HG03066 (cell line): Measurements from ENCODE around the gene SMYD3.

Experiments
- ATAC-seq: cut with Tn5 transposase; IDR thresholded peaks from one replicate; pipeline ENCODE4 v1.9.1; 2021; ENCODE audit warnings: low read depth; ENCODE audit not compliant: unreplicated experiment

SMYD3 gene

DNA sequence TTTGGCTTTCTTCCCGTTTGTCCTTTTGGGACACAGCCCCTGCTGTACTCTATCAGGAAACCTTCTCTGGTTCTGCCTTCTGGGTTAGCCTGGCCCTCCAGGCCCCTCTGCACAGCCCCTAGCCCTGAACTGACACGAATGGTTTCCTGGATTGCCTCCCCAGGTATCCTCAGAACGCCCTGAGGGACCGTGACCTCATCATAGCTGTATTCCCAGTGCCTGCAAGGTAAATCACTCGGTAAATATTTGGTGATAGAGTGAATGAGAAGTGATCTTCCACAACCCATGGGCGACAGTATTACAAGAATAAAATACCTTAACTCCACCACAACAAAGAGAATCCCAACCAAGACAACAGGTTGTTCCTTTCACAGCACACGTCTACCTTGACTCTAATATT, 637.2 kb downstream of the SMYD3 start:
- ATAC-seq: no peak

DNA sequence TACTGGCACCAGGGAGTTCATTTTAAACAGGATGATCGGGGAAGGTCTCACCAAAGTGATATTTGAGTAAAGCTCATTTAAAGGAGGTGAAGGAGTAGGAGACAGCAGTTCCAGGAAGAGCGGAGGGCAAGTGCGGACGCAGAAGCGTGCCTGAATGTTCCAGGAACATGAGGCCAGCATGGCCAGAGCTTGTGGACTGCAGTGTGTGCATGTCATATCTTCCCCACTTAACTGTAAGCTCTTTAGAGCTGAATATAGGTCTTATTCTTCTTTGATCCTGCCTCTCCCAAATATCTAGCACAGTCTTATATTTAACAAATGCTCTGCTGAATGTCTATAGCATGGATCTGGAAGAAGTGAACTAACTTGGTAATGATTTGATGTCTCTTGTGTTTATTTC, 639.3 kb downstream of the SMYD3 start:
- no peak for ATAC-seq

DNA sequence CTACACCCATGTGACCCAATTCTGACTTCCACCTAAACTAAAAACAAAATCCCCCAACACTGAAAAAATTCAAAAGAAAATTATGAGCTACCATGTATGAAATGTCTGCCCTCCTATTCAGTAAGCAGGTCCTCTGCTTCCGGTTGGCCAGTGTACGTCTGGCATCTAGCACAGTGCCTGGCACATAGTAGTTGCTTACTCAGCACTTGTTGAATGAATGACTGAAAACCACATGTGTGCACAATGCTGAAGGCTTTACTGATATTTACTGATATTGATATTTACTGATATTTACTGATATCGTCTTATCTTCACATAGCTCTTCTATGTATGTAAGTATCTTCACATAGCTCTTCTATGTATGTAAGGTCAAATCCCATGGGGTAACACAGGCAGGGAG, 642.2 kb downstream of the SMYD3 start:
- no peak for ATAC-seq

DNA sequence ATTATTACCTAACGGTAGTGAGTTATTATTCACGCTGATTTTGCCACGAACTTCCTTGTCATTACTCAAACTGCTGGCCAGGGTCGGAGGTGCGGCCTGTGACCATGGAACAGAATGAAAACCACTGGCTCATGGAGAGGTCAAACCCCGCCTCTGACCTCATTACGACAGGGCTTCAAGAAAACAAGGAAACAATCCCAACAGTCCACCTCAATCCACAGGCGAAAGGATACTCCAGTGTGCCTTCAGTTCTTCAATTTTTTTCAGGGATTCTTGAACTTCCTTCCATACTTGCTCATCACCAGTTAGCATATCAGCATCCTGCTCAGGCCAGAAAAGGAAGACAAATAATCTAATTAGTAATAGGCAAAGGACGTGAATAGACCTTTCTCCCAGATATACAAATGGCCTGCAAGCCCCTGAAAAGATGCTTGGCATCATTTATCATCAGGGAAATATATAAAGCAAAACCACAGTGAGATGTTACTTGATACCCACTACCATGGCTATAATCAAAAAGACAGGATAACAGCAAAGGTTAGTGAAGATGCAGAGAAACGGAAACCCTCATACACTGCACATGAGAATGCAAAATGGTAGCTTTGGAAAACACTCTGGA, 643.4 kb downstream of the SMYD3 start:
- ATAC-seq: no peak

DNA sequence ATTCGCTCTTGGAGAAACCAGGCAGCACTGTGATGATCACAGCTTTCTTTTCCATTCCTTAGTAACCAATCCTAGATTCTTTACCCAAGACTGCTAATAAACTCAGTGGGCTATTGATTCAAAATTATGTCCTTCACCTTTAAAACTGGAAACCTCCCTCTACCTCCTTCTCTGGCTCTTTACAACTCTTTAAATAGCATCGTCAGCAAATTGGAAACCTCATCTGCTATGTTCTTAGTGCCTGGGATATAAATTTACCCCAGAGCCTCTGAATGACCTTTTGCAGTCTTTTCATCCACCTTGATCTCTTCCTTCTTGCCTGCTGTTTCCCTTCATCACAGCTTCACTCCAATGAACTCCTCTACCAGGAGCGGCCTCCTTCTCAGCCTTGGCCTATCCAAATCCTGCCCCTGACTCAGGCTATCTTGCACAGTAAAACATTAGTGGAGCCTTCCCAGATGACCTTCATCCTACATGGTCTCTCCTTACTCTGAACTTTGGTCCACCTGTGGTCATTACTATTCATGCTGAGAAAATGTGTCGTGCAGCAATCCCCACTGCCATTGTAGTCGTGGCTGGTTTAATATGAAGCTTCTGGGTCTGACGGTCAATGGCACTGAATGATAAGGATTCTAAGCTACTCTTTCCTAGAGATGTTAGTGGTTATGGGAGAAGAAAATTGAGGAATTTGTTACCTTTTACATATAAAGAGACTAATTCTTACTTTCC, 644.1 kb downstream of the SMYD3 start:
- ATAC-seq: no peak

DNA sequence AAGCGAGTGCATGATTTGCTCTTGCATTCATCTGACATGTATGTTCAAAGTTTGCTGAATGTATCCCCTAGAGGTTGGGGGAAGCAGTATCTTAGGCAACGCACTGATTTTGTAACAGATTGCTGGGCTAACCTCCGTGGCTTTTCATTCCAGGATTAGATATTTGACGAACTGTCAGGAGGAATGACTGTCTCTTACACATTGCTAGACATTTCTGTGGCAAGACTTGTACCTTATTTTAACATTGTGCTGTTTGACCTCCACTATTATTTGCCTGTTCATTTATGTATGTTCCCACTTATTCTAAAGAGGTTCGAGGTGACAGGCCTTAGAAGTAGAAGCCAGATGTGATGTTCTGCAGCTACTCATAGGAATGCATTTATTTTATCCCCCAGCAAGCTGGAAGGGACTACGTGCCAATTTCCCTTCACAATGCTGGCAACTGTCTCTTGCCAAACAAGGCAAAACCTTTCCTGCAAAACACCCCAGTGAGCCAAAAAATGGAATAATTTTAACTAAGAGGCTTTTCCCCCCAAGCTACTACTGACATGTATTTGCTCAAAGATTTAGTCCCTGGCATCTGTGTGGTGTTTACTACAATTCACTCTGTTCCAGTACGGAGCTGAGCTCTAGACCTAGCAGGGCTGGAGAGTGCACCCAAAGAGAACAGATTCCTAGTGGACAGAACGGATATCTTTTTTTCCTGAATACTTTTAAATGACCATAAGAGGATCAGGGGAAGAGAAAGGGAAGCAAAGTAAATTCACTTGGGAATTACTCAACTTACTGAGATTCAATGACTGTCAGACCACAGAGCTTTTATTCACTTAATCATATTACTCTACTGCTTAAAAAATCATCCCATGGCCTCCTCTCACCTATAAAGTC, 646.2 kb downstream of the SMYD3 start:
- no peak for ATAC-seq

DNA sequence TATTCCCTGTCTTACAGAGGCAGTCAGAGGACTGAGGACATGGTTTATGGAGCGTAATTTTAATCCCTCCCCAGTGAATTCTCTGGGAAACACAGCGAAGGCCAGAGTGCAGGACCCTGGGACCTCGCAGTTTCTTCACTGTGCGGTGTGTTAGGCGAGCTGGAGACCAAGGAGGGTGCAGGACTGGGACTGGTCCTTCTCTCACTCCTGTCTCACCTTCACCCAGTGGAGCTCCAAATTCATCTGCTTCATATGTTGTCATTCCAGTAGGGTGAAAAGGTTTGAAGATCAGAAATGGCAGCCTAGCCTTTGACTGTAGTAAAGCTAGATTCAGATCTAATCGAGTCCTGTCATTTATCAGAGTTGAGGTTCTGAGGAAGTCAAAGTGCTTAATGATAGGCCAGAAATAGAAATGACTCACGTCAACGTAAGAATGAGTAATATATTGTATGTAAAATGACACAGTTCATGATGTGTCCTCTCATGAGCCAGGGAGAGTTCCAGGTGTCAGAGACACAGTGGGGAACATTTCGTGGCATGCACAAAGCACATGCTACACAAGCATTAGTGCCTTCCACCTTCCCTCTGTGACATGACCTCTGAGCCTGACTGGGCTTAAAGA, 647.5 kb downstream of the SMYD3 start:
- ATAC-seq: no peak

DNA sequence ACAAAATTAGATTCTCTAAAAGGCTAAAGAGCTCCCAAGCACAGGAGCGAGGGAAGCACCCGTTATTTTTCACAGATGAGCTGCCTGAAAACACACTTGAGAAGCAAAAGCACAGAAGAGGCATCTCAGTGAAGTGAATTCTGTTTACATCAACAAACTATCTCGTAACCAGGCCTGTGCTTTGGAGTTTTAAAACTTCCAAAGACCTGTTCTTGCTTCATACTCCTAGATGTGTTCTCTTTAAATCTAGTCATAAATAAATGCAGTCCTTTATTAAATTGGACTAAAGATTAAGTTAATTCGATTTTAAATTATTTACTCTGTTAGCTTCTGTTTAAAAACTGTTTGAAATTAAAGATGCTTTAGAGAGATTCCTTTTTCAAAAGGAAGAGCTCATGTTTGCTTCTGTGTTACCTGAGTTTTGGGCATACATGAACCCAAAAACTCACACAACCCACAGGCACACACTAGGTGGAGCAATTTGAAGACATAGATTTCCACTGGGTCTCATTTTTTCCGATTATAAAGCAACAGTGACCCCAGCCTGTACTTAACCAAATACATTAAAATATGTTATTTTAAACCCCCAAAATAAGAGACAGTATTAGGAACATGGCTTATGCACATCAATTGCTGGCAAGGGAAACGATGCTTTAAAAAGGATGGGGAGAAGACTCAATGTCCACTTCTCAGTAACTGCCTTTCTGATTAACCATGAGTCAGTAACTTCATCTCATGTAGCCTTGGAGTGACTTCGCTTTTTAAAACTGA, 648.2 kb downstream of the SMYD3 start:
- ATAC-seq: no peak

DNA sequence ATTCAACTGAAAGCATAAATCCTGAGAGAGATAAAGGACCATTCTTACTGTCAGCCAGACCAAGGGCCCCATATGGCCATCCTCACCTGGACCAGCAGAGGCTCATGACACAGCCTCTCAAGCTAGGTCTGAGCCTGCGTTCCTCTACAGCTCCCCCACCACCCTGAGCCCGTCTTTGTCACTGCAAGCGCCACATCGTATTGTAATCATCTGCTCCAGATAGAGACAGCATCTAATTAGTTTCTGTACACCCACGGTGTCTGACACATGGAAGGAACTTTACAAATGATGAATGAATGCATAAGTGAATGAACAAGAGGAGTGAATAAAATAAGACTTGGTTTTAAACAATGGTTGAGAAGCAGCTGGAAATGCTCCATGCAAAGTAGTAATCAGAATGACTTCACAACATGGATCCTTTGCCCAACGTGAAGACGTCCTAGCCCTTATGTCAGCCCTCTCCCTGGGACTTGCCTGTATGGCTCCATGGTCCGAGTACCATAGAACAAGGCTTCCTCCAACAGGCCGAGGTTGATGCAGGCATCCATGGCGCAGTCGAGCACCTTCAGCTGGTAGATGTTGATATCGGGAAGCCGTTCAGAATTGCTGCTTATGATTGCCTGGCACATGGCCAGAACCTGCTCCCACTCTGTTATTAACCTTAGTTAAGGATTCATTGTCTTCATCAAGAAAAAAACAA, 648.9 kb downstream of the SMYD3 start:
- ATAC-seq: no peak

DNA sequence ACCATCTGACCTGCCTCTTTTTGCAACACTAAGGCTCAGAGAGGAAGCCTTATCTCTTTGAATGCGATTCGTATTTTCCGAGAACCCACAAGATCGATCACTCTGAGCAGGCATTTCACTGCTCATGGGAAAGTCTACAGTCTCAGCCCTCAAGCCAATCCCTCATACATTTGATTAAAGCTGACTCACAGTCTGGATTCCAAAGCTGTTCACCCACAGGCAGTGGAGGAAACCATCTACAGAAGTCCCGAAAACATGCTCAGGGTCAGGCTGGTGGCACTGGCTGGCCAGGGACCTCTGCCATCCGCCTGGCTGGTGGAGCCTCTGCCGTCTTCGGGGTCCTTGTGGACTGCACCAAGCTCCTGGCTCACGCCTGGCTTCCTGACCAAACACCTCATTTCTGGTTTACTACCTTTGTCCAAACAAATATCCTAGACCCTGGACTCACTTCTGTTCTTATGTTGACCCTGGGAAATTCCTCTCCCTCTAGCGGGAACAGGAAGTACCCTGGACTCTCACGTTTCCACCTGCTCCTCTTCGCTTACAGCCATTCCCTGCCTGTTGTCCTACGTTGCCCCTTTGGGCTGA, 650.0 kb downstream of the SMYD3 start:
- ATAC-seq: no peak

DNA sequence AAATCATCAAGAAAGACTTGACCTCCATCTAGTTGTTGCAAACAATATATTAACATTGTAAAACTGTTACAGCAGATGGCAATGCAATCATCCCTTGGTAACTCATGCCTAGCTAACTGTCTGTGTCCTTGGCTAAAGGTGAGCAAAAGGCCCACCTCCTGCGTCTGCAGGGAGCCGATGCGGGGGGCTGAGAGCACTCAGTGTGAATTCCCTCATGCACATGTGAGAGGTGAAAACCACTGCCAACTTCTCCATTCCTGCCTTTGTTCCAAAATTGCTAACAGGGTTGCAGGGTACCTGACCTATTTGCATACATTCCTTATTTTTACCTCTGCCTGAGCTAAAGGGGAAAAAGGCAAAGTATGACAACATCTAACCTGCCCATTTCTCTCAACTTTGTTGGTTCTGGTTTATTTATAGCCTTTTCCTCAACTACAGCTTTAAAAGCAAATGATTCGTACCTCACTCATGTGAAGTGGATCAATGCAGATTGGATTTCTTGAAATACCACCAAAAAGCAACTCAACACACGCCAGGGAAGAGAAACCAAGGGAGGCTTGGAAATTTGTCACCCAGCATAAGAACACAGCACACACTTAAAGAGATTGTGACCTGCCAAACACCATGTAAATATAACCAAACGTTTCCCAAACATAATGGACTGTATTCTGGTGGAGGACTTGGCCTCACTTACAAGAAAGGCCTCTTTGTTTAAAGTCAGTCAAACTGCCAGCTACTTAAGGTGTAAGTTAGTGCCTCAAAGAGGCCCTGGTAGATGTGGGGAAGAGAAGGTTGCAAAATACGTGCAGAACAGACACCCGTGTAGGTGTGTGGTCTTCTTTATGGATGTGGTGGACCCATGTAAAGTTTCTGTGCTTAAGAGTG, 651.0 kb downstream of the SMYD3 start:
- no peak for ATAC-seq

DNA sequence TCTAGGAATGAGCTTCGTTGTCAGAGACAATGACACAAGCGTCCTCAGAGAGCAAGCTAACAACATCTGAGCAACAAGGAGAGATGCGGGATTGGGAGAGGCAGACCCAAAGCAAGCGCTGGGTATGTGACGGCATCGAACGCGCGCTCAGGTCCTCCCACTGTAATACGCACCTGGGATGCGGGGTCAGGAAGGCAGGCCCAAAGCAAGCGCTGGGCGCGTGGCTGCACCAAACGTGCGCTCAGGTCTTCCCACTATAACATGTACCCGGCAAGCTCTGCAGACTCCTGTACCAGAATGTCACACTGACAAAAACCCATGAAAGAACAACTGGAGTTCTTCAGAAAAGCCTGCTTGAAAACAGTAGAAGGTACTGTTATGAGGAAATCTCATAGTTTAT, 653.8 kb downstream of the SMYD3 start:
- ATAC-seq: no peak

DNA sequence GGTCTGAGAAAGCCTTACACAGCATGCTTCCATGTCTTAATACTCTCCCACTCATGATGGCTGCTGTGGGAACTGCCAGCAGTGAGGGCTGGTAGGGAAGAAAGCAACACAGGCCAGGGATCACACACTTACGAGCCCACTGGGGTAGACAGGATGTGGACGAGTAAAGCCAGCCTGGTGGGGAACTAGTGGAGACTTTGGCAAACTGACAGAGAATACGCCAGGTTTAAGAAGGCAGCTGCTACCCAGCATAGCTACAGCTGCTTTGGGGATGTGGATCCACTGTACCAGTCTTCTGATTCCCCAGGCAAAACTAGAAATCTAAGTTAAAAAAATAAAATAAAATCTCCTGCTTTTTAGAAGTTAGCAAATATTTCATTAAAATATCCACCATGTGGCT, 664.0 kb downstream of the SMYD3 start:
- no peak for ATAC-seq

DNA sequence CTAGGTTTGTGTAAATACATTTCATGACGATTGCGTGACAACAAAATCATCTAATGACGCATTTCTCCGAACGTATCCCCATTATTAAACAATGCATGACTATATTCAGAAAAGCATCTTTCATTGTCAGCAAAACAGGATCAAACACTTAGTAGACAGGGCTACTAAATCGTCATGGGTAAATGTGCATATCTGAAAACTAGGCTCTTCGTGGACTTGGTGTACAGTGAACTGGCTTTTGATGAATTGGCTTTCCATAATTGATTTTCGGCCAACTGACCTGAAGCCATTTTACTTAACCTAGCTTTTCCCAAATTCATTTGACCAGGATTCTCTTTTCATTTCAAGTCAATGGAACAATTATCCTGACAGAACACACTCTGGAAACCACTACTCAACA, 665.0 kb downstream of the SMYD3 start:
- no peak for ATAC-seq

DNA sequence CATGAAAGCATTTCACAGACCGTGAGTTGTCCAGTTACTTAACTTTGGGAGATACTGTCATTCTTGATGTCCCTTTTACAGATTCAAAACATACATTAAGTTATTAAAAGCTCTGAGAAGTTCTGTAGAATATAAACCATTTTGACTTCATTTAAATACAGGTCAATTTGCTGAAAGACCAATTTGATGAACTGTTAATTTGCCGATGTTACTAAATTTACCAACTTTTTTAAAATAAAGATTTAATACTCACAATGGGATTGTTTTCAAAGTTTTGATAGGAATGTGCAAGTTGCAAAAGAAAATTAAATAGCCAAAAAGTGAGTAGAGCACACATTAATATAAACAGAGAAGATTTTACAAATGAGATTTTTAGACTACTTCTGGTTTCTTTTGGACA, 666.1 kb downstream of the SMYD3 start:
- ATAC-seq: no peak

DNA sequence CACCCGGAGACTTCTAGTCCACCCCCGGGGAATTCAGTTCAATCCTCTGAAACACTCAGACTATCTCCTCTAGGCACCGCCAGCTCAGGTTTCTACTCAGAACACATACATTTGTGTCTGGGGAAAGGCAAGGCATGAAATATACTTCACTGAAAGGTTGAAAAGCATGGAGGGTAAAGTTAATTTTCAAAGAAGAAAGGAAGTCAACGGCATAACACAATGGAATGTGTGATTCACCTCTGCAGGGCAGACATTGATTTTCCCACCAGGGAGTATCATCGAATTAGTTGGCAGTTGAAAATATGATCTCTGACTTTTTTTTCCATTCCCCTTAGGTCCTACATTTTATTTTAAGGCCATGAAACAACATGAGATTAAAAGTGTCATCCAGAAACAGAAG, 669.4 kb downstream of the SMYD3 start:
- no peak for ATAC-seq

DNA sequence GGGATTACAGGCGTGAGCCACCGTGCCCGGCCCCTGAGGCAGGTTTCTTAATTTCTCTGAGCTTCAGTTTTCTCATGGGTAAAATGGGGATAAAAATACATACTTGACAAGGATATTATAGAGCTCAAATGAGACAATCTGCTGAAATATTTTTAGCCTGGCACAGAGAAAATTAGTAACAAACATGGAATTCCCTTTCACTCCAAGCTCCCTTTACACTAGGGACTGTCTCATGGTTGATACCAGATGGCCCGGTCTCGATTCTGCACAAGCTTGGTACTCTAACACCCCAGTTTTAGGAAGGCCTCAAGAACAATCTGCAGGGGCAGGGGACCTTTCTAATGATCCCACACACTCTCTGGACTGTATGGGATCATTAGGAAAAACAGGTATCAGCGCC, 671.7 kb downstream of the SMYD3 start:
- no peak for ATAC-seq

DNA sequence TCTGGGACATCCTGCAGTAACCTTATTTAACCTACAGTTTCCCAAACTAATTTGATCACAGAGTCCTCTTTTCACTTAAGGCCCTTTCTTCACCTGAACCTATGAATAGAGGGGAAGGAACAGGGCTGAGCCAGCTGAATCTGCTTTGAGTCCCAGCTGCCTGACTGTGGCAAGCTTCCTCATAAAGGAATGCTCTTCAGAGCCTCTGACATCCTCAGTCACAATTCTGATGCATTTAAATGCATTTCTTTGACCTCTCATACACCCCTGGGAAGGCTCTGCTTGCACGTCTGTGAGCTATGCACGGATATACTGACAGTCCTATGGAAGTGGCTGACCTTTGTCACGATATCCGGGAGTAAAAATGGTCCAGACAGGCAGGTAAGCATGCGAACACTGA, 673.1 kb downstream of the SMYD3 start:
- ATAC-seq: no peak
